ENCODE data around the gene ELP4.
A peak's percentile ranks its signal among the peaks of the same experiment; 100 is the strongest.

- TF ChIP-seq CTCF (IDR thresholded peaks at IDR 0.05; ENCODE audit: poor library complexity) = no peak
- TF ChIP-seq EZH2phosphoT487 (IDR thresholded peaks at IDR 0.05; ENCODE audit: low read depth, severe bottlenecking, unreplicated experiment) = peak; percentile 81
- TF ChIP-seq EZH2 (IDR thresholded peaks at IDR 0.05; ENCODE audit: borderline replicate concordance) = peak; percentile 2
Observed at GRCh38 chr11:31825838-31826484, 316.4 kb downstream of the ELP4 start.
